Chondrocyte (in vitro differentiated cells): ENCODE data around the gene PADI4. TPM values are rescaled to one million over a fixed set of nuclear protein-coding genes. Genes with fewer than 3 reads are reported as not detected.

ENCODE experiments used
- DNase-seq: peaks from one replicate; pipeline ENCODE4 v3.0.0; 2021; ENCODE audit warnings: mixed read lengths, low spot score
- H3K27ac Mint-ChIP-seq: one replicate; pipeline ENCODE4 v1.8.0; 2021; ENCODE audit warnings: mild to moderate bottlenecking, moderate library complexity, mixed read lengths; ENCODE audit not compliant: unreplicated experiment
- H3K27me3 Mint-ChIP-seq: 2 replicates; pipeline ENCODE4 v1.8.0; 2021; ENCODE audit warnings: low read depth, mixed read lengths
- H3K36me3 Mint-ChIP-seq: 2 replicates; pipeline ENCODE4 v1.8.0; 2021; ENCODE audit warnings: low read depth, mixed read lengths
- H3K4me1 Mint-ChIP-seq: 2 replicates; pipeline ENCODE4 v1.8.0; 2021; ENCODE audit warnings: low read depth, mild to moderate bottlenecking, mixed read lengths
- H3K4me3 Mint-ChIP-seq: one replicate; pipeline ENCODE4 v1.8.0; 2021; ENCODE audit warnings: mild to moderate bottlenecking, moderate library complexity, mixed read lengths; ENCODE audit not compliant: unreplicated experiment
- H3K9me3 Mint-ChIP-seq: 2 replicates; pipeline ENCODE4 v1.8.0; 2021; ENCODE audit warnings: low read depth, mixed read lengths
- CTCF ChIP-seq: fragments of 200-600 bp; sonication (generic); IDR thresholded peaks from 2 replicates; pipeline ENCODE4 v1.5.0; 2021; ENCODE audit warnings: antibody characterized with exemption, mild to moderate bottlenecking, moderate library complexity
- total RNA-seq: library from RNA; stranded (reverse); gene quantifications from 3 replicates; pipeline ENCODE4 v1.2.1, GENCODE V29; 2021

PADI4 gene
- total RNA-seq, 1 donor from 2014 or later, result not detected

- Mint-ChIP-seq H3K27me3 (peaks cover 2% of the 10 kb centered on the region), H3K4me1 (peaks cover 12% of the 10 kb centered on the region), H3K36me3 (peaks cover 10% of the 10 kb centered on the region), H3K9me3 (peaks cover 19% of the 10 kb centered on the region), H3K4me3 (no peak overlapping the region), H3K27ac (no peak overlapping the region)
- no peak for DNase-seq
- no peak for TF ChIP-seq CTCF
These were observed 6.2 kb upstream of the PADI4 start for GRCh38 chr1:17301767-17302166.

- DNase-seq, result no peak
- H3K9me3 Mint-ChIP-seq, result peaks cover 16% of the 10 kb centered on the region
- no peak for TF ChIP-seq CTCF
- peaks cover 2% of the 10 kb centered on the region for H3K27me3 Mint-ChIP-seq
- no peak overlapping the region for H3K4me3 Mint-ChIP-seq
- H3K27ac Mint-ChIP-seq, result no peak overlapping the region
- H3K36me3 Mint-ChIP-seq, result peaks cover 10% of the 10 kb centered on the region
- peaks cover 13% of the 10 kb centered on the region for H3K4me1 Mint-ChIP-seq
These were observed 3.7 kb upstream of the PADI4 start for GRCh38 chr1:17304151-17304825.

GRCh38 chr1:17304826-17305175 is 3.2 kb upstream of the PADI4 start:
- Mint-ChIP-seq H3K4me1 (peaks cover 16% of the 10 kb centered on the region), H3K27ac (no peak overlapping the region), H3K4me3 (no peak overlapping the region), H3K9me3 (peaks cover 13% of the 10 kb centered on the region), H3K27me3 (no peaks in the 10 kb centered on the region), H3K36me3 (peaks cover 8% of the 10 kb centered on the region)
- TF ChIP-seq CTCF, result no peak
- DNase-seq, result no peak

GRCh38 chr1:17305576-17306095 is 2.4 kb upstream of the PADI4 start:
- Mint-ChIP-seq H3K4me1 (peaks cover 16% of the 10 kb centered on the region), H3K4me3 (no peak overlapping the region), H3K27ac (no peak overlapping the region), H3K27me3 (no peaks in the 10 kb centered on the region), H3K9me3 (peaks cover 13% of the 10 kb centered on the region), H3K36me3 (peaks cover 8% of the 10 kb centered on the region)
- DNase-seq, result no peak
- no peak for TF ChIP-seq CTCF

GRCh38 chr1:17306407-17306806 is 1.6 kb upstream of the PADI4 start:
- Mint-ChIP-seq H3K4me3 (no peak overlapping the region), H3K27ac (no peak overlapping the region), H3K9me3 (peaks cover 13% of the 10 kb centered on the region), H3K27me3 (no peaks in the 10 kb centered on the region), H3K36me3 (peaks cover 8% of the 10 kb centered on the region), H3K4me1 (peaks cover 16% of the 10 kb centered on the region)
- no peak for TF ChIP-seq CTCF
- no peak for DNase-seq
